HG03095 (cell line): ENCODE data around the gene RNF31.

Experiments used
- ATAC-seq: cut with Tn5 transposase; IDR thresholded peaks from one replicate; pipeline ENCODE4 v1.9.1; 2021; ENCODE audit warnings: moderate library complexity; ENCODE audit not compliant: unreplicated experiment

Gene RNF31

GRCh38 chr14:24181371-24182077 is 34.2 kb downstream of the RNF31 start:
- no peak for ATAC-seq

- ATAC-seq = no peak
These were observed 35.0 kb downstream of the RNF31 start for GRCh38 chr14:24182110-24182882.

GRCh38 chr14:24183014-24183481 is 35.8 kb downstream of the RNF31 start:
- ATAC-seq = no peak

- ATAC-seq = no peak
These were observed 37.0 kb downstream of the RNF31 start for GRCh38 chr14:24184104-24184970.

- ATAC-seq = no peak
These were observed 37.7 kb downstream of the RNF31 start for GRCh38 chr14:24185026-24185425.

- ATAC-seq = no peak
These were observed 38.4 kb downstream of the RNF31 start for GRCh38 chr14:24185741-24186140.

GRCh38 chr14:24186831-24187538 is 39.7 kb downstream of the RNF31 start:
- ATAC-seq = no peak

- ATAC-seq = no peak
These were observed 40.2 kb downstream of the RNF31 start for GRCh38 chr14:24187539-24187915.

GRCh38 chr14:24188251-24189058 is 41.2 kb downstream of the RNF31 start, which contains the start of gene IPO4:
Gene IPO4, minus strand, starts transcription at chr14:24188816. Its CDS starts 29 bp downstream, at chr14:24188787.
- ATAC-seq = peak; percentile 88

GRCh38 chr14:24189059-24189375 is 41.7 kb downstream of the RNF31 start:
- ATAC-seq = no peak

- no peak for ATAC-seq
These were observed 42.2 kb downstream of the RNF31 start for GRCh38 chr14:24189460-24189859.

- no peak for ATAC-seq
These were observed 43.1 kb downstream of the RNF31 start for GRCh38 chr14:24190416-24190815.

GRCh38 chr14:24192933-24193332 is 45.6 kb downstream of the RNF31 start:
- ATAC-seq = no peak

GRCh38 chr14:24194186-24194872 is 47.0 kb downstream of the RNF31 start:
- no peak for ATAC-seq

- no peak for ATAC-seq
These were observed 47.5 kb downstream of the RNF31 start for GRCh38 chr14:24194873-24195185.

GRCh38 chr14:24195186-24196070 is 48.1 kb downstream of the RNF31 start, which contains the start of gene TM9SF1:
Gene TM9SF1, minus strand, starts transcription at chr14:24195441. Its CDS starts 422 bp downstream, at chr14:24195019.
- ATAC-seq = peak; percentile 83

- peak; percentile 44 for ATAC-seq
These were observed 49.1 kb downstream of the RNF31 start for GRCh38 chr14:24196071-24197055.
